GM19463 (cell line): ENCODE results near the gene TRIML2.
"Not testable (repeated sequence)": the region's sequence is repeated elsewhere in the genome, so short reads cannot be mapped to it uniquely, and the experiment has no call there.

ENCODE experiments used
- ATAC-seq: cut with Tn5 transposase; IDR thresholded peaks from one replicate; pipeline ENCODE4 v1.9.1; 2021; ENCODE audit warnings: mild to moderate bottlenecking, moderate library complexity; ENCODE audit not compliant: unreplicated experiment

The TRIML2 gene

DNA sequence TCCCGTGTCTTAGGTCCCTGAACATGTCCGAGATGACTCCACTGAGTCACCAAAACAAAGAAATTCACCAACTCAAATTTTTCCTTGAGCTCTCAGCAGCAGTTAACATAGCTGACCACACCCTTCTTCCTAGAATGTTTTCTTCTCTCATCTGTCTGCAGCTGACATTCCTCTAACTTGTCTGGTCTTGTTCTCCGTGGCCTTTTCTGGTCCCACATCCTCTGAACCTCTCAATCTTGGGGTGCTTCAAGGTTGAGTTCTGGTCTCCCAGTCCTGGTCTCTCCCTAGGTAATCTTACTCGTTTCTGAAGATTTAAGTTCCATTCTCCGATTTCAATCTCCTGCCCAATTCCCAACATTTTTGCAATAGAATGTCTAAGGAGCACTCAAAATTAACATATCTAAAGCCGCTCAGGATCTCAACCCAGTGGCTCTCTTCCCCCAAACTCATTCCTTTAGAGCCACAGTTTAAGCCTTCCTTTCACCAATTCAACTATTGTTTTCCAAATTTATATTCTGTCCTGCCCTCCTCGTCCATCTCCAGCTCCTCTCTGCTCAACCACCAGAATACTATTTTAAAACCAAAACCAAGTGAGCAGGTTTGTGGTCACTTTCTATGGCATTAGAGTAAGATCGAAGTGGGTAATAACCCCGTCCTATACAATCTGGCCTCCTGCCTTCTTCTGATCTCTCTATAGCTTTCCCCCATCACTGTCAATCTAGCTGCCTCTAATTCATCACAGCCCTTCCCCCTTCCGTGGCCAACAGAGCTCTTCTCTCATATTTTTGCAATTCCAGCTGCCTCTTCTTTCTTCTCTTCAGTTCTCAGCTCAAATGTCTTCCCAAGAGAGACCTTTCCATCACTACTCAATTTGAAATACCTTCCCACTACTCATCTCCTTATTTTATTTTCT is 1.2 kb downstream of the TRIML2 start:
- no peak for ATAC-seq

DNA sequence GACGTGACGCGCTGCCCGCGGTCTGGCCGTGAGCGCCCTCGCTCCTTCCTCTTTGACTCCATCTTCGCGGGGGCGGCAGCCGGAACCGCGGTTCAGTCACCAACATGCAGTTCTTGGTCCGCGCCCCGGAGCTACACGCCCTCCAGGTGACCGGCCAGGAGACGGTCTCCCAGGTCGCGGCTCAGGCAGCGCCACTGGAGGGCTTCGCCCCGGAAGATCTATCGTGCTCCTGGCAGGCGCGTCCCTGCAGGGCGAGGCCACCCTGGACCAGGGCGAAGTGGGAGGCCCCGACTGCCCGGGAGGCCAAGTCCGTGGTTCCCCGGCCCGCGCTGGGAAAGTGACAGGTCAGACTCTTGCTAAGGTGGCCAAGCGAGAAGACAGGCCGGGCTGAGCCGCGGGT is 2.9 kb downstream of the TRIML2 start:
- ATAC-seq: no peak

DNA sequence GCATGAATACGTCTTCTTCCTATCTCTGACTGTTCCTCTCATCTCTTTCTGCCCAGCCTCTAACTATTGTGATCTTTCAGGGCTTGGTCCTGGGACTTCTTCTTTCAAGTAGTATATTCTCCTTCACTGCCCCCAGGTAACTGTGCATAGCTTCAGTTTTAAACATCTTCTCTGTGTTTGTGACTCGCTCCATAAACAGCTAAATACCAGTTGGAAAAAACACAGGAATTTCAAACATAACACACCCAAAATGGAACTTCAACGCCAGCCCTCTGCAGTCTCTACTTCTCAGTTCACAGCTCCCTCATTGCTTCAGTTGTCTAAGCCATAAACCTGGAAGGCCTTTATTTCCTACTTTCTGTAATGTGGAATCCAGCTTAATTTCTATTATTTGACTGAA is 16.6 kb downstream of the TRIML2 start:
- ATAC-seq: no peak

DNA sequence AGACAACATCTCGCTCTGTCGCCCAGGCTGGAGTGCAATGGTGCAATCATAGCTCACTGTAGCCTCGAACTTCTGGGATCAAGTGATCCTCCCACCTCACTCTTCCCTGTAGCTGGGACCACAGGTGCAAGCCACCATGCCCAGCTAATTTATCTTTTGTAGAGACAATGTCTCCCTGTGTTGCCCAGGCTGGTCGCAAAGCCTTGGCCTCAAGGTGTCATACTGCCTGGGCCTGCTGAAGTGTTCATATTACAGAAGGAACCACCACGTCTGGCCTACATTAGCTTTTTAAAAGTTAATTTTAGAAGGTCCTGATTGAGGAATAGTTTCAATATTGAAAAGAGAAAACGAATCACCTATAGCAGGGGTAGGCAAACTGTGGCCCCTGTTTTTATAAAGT is 22.5 kb downstream of the TRIML2 start:
- no peak for ATAC-seq

DNA sequence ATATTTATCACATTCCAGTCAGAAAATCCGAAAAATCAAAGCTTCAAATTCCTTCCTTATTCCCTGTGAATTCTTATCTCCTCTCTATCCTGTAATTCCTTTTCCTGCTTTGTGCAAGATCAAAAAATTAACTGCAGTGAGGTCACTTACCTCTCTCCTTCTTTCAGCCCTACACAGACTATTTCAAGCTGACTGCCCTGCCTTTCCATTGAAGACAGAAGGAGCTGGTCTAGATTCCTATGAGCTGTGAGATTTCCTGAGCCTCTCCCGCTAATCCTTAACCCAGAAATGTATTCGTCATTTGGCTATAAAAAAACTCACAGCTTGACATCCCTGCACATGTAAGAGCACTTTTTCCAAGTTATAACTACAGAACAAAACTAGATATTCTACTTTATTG is 26.6 kb downstream of the TRIML2 start:
- no peak for ATAC-seq

DNA sequence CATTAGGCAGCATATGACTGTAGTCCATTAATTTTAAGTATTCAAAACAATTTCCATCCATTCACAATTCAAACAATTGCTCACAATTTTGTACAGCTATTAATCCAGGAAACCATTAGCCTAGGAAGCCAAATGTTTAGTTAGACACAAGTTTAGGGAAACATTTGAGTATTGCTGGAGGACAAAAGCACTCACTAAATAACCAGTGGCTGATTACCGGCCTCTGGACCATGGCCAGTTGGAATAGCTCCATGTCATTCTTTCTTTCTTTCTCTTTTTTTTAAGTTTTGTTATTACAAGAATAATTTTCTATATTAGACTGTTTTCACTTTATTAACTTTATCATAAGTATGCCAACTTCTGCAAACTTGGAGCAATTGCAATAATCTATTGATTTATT is 31.3 kb downstream of the TRIML2 start:
- ATAC-seq: no peak

DNA sequence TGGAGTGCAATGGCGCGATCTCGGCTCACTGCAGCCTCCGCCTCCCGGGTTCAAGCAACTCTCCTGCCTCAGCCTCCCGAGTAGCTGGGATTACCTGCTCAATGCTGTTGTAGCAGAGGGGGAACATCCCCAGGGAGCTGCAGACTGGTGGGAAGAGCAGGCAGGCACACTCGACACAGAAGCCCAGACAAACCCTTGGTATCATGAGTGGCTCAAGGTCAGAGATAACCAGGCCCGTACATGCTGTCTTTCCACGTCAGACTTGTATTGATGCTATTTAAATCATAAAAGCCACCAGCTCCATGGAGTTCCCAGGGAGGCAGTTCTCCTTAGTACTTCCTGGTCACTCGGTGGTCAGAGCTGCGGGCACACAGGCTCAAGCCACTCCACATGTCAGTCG is 33.2 kb downstream of the TRIML2 start:
- no peak for ATAC-seq

DNA sequence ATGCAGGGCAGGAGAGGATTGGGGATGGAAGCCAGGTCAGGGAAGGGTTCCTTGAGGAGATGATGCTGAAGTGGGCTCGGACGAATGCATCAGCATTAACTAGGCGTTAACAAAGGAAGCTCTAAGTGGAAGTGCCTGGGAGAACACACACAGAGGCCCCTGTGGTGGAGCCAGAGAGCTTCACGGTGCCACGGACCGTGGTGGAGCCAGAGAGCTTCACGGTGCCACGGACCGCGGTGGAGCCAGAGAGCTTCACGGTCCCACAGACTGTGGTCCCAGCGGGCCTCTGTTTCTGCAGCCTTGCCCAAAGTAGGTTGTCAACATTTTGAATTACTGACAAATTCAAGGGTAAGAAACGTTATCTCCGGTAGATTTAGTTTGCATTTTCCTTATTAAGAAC is 48.3 kb downstream of the TRIML2 start:
- ATAC-seq: no peak

DNA sequence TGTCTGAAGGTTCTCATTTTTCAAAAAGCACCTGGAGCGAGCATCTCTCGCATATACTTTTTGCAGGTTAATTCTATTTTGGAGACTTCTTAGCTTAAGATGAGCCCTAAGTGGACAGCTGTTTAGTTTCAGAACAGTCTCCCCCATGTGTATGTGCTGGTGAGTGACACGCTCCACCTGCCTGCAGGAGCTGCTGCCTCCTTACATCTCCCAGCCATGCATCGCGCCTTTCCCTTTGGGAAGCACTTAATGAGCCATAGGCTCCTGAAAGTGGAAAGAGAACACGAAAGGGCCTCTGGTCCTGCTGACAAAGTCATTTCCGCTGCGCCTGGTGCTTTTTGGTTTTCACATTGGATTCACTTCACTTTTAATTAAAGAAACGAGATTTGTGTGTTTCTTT is 56.1 kb downstream of the TRIML2 start:
- no peak for ATAC-seq

DNA sequence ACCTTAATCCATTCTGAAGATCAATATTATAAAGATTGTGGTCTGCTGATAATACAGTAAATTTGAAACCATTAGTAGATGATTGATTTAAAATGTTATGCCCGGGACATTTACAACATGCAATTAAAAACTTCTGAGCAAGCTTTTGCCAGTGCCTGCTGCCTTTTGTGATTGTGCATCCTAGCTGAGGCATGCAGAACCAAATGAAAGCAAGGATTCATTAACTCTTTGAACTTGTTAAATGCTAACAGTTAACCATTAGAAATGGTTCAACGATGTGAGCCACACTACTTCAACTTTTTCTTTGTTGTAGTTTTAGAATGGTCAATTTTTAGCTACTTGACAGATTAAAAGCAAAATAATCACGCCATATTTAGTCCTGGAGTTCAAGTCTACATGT is 62.7 kb downstream of the TRIML2 start:
- no peak for ATAC-seq

DNA sequence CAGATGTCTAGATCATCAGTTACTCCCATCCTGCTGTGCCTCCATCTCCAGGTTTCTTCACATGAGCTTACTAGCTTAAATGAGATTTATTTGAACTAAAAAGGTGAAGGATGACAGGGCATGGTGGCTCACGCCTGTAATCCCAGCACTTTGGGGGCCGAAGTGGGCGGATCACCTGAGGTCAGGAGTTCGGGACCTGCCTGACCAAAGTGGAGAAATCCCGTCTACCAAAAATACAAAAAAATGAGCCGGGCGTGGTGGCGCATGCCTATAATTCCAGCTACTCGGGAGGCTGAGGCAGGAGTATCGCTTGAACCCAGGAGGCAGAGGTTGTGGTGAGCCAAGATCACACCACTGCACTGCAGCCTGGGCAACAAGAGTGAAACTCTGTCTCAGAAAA is 63.9 kb downstream of the TRIML2 start:
- not testable (repeated sequence) for ATAC-seq

DNA sequence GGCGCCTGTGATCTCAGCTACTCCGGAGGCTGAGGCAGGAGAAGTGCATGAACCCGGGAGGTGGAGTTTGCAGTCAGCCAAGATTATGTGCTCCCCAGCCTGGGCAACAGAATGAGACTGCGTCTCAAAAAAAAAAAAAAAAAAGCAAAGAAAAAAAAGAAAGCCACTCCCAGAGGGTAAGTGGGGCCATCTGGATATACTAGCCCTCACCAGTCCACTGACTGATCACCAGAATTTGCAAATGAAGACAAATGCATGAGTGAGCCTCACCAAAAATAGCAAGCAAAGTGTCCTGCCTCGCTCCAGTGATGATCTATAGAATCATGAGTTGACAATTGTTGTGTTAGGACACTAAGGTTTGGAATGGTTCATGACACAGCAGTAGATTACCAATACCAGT is 66.2 kb downstream of the TRIML2 start:
- no peak for ATAC-seq

DNA sequence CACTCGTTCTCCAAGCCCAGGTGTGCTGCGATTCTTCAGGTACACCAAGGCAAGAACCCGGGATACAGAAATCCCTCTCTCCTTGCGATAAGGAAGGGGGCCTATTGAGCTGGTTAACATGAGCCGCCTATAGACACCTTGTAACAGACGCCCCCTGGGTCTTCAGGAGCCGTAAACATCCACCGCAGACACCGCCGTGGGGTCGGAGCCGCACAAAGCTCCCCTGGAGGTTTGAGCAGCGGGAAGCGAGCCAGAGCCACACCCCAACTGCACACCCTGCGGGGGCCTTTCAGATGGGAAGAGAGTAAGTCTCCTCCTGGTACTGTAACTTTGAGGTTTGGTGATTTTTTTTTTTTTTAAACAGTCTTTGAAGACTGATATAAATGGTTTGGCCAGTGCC is 67.2 kb downstream of the TRIML2 start:
- no peak for ATAC-seq

DNA sequence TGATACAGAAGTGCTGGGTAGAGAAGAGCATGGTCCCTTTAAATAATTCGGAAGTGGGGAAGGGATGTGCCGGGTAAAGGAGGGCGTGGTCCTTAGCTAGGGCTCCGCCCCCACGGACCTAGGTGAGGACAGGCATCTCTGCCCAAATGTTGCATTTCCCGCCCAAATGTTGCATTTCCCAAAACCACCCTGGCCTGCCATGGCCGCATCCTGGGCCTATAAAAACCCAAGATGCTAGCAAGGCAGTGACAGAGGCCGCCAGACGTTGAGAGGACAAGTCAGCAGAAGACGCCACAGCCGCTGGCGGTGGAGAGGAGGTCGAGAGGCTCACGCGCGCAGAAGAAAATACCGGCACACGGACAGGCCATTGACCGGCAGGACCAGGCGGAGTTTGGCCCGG is 67.7 kb downstream of the TRIML2 start:
- no peak for ATAC-seq
